Activated CD4-positive, alpha-beta T cell treated with anti-CD3 and anti-CD28 coated beads for 1 hour (primary cell): ENCODE data around the gene NXPH4.

Experiments
- DNase-seq: peaks from one replicate; pipeline ENCODE4 v3.0.0-alpha.2; 2020

The NXPH4 gene

DNA sequence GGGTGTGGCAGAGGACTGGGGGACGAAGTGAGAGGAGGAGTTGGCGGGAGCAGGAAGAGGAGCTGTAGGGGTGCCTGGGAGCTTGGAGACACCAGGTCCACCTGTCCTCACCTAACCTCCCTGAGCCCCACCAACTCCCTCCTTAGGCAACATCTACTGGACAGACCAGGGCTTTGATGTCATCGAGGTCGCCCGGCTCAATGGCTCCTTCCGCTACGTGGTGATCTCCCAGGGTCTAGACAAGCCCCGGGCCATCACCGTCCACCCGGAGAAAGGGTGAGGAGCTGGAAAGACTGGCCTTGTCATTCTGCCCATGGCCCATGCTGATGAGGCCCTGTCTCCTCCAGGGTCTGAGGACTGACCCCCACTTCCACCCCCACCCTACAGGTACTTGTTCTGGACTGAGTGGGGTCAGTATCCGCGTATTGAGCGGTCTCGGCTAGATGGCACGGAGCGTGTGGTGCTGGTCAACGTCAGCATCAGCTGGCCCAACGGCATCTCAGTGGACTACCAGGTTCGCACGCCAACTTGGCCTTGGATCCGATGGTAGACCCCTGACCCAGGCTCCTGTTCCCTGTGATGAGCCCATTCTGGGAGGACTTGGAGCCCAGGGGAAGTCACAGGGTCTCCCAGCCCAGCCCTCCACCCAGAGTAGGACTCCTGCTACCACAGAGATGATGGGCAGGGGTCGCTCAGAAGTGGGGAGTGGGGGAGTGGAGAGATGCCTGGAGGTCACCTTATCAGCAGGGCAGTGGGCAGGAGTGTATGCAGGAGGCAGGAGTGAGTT lies 32.5 kb upstream of the NXPH4 start:
- DNase-seq: no peak

DNA sequence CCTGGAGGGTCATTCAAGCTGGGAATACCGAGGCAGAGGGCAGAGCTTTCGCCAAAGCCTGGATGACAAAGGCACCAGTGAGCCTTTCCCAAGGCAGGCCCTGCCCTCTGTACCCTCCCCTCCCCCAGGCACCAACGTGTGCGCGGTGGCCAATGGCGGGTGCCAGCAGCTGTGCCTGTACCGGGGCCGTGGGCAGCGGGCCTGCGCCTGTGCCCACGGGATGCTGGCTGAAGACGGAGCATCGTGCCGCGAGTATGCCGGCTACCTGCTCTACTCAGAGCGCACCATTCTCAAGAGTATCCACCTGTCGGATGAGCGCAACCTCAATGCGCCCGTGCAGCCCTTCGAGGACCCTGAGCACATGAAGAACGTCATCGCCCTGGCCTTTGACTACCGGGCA lies 31.2 kb upstream of the NXPH4 start:
- DNase-seq: no peak

DNA sequence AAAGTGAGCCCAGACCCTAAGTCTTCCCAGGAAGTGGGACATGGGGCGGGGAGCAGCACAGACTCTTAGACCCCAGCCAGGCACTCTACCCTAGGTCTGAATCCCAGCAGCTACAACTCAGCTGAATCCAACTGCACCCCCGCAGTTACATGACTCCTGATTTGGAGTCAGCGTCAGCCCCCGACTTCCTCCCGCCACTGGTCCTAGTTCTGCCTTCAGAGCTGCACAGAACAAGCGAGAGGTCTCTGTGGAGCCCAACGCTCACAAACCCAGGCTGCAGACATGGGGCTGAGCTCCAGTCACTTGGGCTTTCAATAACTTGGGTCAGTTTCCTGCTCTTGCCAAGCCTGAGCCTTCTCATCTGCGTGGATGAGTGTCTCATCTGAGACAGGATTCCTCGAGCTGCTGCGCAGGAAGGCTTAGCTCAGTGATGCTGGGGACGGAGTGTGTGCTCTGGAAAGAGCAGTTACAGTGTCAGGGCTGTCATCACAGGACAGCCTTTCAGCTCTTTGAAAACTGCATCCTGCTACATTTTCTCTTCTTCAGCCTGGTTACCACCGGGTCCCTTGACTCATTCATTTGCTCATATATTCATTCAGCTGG lies 30.6 kb upstream of the NXPH4 start:
- DNase-seq: no peak

DNA sequence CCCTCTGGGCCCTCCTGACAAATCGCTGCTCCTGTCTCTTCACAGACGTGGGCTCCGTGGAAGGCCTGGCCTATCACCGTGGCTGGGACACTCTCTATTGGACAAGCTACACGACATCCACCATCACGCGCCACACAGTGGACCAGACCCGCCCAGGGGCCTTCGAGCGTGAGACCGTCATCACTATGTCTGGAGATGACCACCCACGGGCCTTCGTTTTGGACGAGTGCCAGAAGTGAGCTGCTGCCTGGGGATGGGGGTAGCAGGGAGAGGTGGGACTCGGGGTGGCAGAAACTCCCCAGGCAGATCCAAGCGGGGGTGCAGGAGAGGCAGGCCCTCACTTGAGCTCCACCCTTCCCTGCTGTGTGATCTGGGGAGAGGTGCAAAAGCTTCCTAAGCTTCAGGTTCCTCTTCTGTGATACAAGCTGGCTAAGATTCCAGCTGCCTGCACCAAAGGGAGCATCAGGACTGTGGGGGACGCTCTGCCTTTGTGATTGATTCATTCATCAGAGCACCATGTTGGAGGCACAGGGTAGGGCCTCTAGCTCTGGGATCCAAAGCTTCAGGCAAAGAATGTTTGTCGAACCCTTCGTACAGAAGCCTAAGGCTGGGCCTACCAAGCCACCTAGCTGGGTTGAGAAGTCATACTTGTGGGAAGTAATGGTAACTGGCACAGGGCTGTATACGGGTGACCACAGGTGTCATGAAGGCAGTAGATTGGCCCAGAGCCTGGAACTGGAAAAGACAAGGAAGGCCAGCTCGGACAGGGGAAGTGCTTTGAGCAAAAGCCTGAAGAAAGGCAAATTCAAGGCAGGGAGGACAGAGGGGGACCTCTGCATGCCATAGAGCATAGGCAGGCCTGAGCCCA lies 29.1 kb upstream of the NXPH4 start:
- DNase-seq: no peak

DNA sequence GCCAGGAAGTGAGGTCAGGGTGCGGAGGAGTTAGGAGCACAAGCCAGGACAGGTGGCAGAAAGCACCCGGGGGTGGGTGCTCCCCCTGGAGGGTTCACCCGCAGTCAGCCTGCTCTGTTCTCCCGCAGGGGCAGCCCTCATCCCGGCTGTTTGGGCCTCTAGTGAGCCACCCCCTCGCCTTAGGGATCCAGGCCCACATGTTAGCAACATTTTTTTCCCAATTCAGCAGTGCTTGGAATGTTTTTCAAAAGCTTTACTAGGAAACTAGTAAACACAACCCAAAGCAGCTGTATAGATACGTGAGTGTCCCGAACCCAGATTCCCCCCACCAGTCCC lies 28.5 kb upstream of the NXPH4 start:
- DNase-seq: no peak

DNA sequence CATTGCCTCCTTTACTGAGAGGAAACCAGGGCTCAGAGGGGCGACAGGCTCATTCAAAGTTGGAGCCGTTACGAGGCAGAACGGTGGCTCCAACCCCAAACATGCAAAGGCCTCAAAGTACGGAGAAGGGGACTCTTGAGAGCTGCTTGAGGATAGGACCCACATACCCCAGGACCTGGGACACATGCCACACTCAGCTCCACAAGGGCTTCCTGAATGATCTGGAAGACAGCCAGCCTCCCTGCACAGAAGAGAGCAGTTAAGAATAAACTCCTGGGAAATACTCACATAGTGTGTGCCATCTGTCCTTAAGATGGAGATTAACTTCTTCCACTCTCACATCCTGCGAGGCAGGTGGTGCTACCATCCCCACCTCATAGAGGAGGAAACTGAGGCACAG lies 26.6 kb upstream of the NXPH4 start:
- DNase-seq: no peak

DNA sequence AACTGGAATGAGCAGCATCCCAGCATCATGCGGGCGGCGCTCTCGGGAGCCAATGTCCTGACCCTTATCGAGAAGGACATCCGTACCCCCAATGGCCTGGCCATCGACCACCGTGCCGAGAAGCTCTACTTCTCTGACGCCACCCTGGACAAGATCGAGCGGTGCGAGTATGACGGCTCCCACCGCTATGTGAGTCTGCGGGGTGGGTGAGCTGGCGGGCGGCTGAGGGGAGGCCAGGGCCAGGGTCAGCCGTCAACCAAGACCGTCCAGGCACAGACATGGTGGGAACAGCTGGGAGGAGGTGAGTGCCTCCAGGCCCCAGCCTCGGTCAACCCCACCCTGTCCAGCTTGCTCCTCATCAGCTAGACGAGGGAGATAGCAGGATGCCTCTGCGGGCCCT lies 25.8 kb upstream of the NXPH4 start:
- no peak for DNase-seq

DNA sequence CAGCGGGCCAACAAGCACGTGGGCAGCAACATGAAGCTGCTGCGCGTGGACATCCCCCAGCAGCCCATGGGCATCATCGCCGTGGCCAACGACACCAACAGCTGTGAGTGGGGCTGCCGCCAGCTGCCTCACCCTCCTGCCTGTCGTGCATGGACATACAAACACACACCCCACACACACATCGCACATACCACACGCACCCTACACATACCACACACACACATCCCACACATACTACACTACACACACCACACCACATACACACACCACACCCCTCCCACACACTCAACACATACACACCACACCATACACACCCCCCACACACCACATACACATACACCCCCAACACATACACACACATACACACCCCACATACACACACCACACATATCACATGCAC lies 25.2 kb upstream of the NXPH4 start:
- no peak for DNase-seq

DNA sequence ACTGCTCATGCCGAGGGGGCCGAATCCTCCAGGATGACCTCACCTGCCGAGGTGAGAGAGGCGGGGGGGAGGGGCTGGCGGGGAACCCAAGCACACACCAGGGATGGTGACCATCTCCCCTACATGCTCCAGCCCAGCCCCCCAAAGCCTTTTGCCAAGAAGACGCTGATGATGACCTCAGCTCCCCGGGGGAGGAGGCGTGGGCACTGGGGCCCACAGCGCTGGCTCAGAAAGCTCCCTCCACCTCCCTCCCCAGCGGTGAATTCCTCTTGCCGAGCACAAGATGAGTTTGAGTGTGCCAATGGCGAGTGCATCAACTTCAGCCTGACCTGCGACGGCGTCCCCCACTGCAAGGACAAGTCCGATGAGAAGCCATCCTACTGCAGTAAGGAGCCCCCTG lies 23.7 kb upstream of the NXPH4 start:
- DNase-seq: no peak

DNA sequence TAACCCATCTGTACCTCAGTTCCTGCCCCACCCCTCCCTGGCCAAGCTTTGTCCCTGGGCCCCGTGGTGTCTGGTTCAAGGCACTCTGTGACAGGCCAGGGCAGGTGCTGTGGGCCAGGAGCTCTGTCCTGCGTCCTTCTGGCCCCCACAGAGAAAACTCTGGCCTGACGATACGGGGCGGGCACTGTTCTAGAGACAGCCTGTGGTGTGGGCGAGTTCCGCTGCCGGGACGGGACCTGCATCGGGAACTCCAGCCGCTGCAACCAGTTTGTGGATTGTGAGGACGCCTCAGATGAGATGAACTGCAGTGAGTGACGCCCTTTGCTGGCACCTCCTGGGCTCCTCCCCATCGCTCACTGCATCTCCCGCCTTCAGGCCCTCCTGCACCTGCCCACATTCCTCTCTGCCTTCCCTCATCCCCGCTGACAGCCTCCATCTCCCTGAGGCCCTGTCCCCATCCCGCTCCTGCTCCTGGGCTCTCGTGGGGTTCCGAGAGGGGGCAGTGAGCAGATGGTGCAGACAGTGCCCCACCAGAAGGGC lies 22.8 kb upstream of the NXPH4 start:
- DNase-seq: no peak

DNA sequence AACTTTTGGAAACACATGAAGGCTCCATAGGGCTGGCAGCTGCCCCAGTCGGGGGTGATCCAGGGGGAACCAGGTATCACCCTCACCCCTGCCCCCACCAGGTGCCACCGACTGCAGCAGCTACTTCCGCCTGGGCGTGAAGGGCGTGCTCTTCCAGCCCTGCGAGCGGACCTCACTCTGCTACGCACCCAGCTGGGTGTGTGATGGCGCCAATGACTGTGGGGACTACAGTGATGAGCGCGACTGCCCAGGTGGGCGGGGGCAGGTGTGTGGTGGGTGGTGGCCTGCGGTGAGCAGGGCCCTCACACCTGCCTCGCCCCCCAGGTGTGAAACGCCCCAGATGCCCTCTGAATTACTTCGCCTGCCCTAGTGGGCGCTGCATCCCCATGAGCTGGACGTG lies 22.3 kb upstream of the NXPH4 start:
- DNase-seq: no peak

DNA sequence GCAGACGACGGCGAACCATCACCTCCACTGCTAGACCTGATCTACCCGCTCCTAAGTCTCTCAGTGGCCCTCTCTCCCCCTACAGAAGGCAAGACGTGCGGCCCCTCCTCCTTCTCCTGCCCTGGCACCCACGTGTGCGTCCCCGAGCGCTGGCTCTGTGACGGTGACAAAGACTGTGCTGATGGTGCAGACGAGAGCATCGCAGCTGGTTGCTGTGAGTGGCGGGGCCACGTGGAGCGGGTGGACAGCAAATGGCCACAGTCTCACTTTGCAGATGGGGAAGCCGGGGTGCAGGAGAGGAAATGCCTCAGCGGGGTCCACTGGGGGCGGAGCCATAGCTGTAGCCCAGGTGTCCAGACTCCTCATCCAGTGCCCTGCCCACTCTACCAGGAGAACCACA lies 21.4 kb upstream of the NXPH4 start:
- no peak for DNase-seq

DNA sequence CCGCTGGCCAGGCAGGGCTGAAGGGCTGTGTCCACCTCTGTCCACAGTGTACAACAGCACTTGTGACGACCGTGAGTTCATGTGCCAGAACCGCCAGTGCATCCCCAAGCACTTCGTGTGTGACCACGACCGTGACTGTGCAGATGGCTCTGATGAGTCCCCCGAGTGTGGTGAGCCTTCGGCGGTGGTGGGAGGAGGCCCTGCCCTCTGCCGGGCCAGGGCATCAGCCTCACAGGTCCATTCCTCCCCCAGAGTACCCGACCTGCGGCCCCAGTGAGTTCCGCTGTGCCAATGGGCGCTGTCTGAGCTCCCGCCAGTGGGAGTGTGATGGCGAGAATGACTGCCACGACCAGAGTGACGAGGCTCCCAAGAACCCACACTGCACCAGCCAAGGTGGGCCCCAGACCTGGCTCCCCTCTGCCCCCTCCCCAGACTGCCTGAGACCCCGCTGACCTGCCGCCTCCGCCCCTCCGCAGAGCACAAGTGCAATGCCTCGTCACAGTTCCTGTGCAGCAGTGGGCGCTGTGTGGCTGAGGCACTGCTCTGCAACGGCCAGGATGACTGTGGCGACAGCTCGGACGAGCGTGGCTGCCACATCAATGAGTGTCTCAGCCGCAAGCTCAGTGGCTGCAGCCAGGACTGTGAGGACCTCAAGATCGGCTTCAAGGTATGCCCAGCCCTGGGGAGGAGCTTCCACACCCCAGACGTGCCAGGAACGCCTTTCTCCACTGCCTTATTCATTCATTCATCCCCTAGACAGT lies 20.8 kb upstream of the NXPH4 start:
- DNase-seq: no peak

DNA sequence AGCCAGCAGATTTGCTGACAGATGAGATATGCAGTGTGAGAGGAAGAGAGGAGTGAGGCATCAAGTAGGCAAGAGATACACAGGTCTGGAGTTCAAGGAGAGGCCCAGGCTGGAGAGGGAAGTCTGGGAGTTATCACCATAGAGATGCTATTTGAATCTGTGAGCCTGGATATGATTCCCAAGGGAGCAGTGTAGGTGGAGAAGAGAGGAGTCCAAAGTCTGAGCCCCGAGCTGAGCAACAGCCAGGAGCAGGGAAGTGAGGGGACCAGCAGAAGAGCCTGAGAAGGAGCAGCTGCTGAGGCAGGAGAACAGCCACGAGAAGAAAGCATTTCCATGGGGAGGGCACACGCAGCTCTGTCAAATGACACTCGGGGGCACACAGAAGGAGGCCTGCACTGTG lies 20.2 kb upstream of the NXPH4 start:
- DNase-seq: no peak

DNA sequence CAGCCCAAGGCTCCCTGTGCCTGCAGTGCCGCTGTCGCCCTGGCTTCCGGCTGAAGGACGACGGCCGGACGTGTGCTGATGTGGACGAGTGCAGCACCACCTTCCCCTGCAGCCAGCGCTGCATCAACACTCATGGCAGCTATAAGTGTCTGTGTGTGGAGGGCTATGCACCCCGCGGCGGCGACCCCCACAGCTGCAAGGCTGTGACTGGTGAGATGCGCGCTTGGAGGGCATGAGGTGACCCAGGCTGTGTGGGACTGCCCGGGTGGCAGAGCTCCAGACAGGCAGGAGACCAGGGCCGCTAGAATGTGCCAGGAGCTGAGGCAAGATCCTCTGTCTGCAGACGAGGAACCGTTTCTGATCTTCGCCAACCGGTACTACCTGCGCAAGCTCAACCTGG lies 19.6 kb upstream of the NXPH4 start:
- no peak for DNase-seq

DNA sequence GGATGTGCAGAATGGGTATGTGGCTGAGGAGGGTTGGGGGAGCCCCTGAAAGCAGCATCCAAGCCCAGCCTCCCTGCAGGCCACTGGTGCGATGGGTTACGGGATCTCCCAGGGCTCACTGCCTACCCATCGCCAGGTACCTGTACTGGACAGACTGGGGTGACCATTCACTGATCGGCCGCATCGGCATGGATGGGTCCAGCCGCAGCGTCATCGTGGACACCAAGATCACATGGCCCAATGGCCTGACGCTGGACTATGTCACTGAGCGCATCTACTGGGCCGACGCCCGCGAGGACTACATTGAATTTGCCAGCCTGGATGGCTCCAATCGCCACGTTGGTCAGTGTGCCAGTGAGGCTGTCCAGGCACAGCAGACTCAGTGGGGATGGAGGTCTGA lies 18.3 kb upstream of the NXPH4 start:
- DNase-seq: no peak

DNA sequence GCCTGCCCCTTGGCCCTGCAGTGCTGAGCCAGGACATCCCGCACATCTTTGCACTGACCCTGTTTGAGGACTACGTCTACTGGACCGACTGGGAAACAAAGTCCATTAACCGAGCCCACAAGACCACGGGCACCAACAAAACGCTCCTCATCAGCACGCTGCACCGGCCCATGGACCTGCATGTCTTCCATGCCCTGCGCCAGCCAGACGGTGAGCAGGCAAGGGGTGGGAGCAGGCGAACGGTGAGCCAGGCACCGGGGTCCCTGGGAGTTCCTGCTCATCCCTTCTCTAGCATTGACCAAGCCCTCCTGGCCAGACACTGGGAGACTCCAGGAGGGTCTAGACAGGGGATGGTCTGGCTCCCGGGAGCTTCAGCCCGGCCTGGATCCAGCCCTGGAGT lies 17.4 kb upstream of the NXPH4 start:
- no peak for DNase-seq

DNA sequence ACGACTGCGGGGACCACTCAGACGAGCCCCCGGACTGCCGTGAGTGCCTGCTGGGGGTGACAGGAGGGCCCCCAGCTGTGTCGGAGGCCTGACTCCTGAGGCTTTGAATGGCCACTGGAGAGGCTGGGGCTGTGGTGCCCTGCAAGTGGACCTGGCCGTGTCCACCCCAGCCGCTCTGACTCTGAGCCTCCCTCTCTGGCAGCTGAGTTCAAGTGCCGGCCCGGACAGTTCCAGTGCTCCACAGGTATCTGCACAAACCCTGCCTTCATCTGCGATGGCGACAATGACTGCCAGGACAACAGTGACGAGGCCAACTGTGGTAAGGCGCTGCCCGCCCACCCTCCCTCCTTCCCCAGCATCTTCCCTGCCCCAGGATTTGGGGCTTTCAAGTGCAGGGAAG lies 16.1 kb upstream of the NXPH4 start:
- no peak for DNase-seq

DNA sequence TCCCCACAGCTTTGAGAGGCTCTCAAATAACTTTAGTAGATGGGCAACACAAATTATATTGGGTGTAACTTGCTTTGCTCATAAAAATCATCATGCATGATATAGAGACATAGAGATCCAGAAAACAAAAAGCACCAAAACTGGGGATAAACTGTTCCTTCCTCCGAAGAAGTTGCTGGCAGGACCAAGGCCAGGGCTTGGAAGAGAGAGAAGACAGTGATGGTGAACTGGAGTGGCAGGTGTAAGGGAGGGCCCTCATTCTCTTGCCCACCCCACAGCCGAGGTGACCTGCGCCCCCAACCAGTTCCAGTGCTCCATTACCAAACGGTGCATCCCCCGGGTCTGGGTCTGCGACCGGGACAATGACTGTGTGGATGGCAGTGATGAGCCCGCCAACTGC lies 15.4 kb upstream of the NXPH4 start:
- no peak for DNase-seq

DNA sequence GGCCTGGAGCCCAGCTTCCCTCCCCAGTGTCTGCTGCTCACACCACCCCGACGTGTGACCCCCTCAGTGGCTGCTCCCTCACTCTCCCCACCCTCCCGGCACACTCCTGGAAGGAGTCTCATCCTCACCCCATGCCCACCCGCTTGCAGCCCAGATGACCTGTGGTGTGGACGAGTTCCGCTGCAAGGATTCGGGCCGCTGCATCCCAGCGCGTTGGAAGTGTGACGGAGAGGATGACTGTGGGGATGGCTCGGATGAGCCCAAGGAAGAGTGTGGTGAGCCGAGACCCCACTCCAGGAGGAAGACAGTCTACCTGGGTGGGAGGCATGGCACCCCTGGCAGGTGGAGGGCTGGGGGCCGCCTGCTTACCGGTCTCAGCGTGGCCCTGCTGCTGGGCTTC lies 15.0 kb upstream of the NXPH4 start:
- no peak for DNase-seq

DNA sequence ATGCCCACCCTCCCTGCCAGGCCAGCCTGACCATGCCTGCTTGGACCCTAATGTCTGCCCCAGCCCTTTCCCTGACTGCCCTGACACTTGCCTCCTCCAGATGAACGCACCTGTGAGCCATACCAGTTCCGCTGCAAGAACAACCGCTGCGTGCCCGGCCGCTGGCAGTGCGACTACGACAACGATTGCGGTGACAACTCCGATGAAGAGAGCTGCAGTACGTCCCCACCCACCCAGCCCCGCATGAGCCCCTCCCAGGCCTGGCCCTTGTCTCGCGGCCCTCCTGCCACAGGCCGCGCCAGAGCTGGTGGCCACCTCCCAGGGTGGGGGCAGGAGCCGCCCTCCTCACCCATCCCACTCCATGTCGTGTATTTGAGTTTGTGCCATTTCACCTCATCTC lies 14.3 kb upstream of the NXPH4 start:
- no peak for DNase-seq

DNA sequence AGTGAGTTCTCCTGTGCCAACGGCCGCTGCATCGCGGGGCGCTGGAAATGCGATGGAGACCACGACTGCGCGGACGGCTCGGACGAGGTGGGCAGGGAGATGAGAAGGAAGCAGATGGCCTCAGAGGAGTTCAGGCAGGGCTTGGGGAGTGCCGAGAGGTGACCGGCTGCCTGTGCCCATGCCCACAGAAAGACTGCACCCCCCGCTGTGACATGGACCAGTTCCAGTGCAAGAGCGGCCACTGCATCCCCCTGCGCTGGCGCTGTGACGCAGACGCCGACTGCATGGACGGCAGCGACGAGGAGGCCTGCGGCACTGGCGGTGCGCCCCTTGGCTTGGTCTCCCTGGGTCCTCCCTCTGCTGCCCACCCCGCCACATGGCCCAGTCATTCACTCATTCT lies 13.4 kb upstream of the NXPH4 start:
- no peak for DNase-seq

DNA sequence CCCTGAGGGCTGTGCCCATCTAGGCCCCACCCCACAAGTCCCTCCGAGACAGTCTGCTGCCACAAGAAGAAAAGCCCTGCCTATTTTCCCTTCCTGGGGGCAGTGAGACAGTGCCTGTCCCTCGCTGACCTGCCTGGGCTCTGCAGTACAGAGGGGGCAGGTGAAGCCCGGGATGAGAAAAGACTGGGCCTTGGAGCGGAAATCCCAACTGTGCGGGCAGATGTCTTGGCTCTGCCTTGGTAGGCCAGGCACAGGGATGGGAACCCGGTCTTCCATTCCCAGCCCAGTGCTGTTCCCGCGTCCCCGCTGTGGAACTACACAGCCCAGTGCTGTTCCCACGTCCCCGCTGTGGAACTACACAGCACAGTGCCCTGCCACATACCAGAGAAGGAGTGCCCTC lies 12.8 kb upstream of the NXPH4 start:
- DNase-seq: no peak
